Hippocampal formation (tissue), 2 donors: ENCODE measurements around the gene POC5.
A peak's percentile ranks its signal among the peaks of the same experiment; 100 is the strongest.
"Not testable (repeated sequence)": the region's sequence is repeated elsewhere in the genome, so short reads cannot be mapped to it uniquely, and the experiment has no call there.

Source experiments
- DNase-seq, 2 donors: peaks; one replicate each; lab custom pipeline; 2025; lab: John Stamatoyannopoulos, UW

Gene POC5, protein sequence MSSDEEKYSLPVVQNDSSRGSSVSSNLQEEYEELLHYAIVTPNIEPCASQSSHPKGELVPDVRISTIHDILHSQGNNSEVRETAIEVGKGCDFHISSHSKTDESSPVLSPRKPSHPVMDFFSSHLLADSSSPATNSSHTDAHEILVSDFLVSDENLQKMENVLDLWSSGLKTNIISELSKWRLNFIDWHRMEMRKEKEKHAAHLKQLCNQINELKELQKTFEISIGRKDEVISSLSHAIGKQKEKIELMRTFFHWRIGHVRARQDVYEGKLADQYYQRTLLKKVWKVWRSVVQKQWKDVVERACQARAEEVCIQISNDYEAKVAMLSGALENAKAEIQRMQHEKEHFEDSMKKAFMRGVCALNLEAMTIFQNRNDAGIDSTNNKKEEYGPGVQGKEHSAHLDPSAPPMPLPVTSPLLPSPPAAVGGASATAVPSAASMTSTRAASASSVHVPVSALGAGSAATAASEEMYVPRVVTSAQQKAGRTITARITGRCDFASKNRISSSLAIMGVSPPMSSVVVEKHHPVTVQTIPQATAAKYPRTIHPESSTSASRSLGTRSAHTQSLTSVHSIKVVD

DNA sequence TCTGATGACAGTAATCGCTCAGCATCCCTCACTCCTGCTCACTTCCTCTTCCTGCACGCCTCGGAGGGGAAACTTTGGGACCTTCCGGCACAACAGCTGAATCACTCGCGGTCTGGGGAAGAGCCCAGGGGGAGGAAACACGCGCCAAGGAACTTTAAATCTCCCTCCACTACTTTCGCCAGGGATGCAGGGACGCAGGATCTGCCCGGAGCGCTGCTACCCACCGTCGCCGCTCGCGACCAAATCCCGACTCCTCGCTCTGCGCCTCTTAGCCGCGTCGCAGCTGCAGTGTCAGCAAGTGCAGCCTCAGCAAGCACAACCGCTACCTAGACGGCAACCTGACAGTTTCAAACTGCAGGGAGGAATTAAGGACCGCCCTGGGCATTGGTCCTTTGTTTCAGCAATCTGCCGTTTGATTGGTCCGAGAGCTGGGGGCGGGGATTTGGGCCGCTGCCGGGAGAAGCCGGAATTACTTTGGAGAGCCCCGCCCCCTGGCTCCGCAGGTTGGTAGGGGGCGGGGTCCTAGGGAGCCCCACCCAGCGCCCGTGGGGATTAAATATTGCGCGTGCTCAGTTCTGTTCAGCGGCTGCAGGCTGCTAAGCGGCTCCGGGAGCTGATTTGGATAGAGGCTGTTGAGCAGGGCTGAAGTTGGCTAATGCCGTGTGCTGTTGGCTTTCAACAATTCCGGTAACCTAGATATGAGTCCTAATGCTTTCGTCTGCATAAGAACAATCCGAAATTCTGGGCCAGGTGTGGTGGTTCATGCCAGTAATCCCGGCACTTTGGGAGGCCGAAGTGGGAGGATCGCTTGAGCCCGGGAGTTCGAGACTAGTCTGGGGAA lies at the start of gene POC5:
POC5 (minus strand) TSS at position 356 of the 841 bp plus-strand sequence. CDS start 4,500 bp downstream, outside the sequence.
- peak; percentile 93 to 95 for DNase-seq

DNA sequence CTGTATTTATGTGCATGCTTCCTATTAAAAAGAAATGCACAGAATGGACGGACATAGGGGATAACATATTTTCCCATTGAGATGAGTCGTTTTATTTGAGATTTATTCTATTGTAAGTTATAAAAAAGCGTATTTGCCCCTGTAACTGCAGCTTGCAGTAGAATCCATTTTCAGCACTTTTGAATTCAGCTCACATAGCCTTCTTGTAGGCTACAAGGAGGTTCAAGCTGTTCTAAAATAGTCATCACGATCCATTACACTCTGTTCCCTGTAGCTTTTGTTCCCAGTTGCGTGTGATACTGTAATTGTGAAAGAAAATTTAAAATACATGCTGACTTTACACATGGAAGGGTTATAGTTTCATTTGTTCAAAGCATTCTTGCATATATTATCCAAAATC lies 40.9 kb upstream of the POC5 start:
- DNase-seq: no peak

DNA sequence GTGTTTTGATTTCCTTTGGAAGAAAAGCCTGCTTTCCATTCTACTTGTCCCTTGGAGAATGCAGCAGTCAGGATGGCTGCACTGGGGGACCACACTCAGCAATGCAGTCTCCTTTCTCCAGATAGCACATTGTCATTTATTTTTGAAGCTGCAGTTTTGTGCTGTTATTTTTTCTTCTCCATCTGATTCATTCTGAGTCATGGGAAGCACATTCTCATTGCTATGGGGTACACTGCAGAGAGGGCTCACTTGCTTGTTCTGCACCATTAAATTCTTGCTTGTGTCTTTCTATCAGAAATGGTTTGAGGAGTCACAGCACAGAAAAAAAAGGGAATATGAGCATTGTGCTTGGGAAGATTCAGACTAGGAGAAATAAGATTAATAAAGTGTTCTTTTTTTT lies 39.7 kb upstream of the POC5 start:
- no peak for DNase-seq

DNA sequence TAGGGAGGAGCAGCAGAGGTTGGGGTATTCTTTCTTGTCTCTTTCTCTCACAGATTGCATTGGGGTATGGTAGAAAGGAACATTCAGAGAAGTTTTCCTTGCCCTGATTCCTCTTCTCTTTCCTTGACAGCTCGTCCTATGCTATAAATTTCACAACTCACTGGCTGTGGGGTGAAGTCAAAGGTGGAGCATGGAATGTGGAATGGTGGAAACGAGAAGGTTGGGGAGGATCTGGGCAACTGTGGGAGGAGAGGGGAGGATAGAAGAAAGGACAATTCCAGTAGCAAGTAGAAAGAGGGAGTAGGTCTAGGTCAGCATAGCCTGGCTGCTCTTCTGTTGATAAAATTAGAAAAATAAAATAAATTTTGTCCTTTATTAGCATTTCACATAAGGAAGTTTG lies 39.0 kb upstream of the POC5 start:
- DNase-seq: no peak

- no peak for DNase-seq
These were observed 35.9 kb upstream of the POC5 start for GRCh38 chr5:75753182-75753581.

DNA sequence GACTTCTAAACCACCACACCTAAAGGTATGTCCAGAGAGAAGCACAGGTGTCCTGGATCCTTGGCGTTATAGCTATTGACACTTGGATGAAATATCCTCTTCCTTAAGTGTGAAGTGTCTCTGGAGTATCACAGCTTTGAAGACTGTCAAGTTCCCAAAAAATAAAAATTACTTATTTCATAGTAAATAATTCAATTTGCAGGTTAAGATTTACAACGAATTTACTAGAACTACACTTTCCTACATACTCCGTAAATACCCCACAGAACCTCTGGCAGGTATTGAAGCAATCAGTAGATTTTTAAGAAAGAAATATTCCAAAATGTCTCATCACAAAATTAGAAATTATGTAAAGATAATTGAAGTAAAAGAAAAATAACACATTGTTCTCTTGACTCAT lies 27.1 kb upstream of the POC5 start:
- DNase-seq: no peak

DNA sequence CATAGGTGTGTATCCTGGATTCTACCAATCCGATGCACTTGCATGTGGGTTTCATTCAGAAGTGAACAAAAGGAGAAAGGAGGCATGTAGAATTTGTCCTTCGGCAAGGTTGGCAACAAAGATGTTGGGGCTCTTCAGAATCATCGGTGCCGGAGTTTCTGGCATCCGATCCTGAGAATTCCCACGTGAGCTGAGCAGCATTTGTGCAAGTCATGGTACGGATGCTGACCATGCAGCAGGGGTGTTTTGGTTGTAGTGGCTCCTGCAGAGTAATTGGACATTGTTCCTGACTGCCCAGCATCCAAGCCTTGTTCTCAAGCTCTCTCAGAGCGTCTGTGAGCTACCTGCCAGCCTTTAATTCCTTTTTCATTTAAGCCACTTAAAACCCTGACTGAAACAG lies 19.0 kb upstream of the POC5 start:
- DNase-seq: peak in 1 of 2 donors; percentile 5

DNA sequence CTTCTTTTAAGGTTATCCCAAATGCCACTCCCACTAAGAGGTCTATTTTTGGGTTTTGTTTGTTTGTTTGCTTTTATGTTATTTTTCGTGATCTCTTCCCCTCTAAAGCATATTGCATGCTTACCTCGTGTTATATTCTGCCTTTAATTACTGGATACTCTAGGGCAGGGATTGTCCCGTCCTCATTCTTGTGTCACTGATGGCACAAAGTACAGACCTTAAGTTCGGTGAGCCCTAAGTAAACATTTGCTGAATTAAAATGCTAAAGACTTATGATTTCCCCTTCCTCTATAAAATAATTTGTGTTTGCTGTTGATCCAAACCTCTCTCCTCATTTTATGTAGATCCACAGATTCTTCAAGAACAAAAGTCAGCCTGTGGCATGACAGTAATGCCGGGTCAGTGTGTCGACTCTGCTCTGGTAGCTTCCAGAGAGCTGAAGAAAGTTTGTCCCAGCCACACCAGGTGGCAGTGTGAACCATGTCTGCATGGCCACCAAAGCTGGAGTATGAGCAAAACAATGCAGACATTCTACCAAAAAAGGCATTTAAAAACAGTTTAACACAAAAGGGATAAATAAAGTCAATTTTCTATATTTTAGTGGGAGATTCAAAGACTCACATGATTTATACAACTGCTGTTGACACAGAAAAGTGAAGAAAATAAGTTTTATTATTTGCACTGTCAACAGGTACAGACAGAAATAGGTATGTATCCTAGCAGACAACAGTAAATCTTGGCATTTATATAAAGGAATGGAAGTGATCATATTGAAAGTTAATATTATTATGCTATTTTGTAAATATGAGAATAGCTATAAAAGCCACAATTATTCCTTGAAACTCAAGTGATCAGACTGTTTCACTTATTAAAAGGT lies 17.9 kb upstream of the POC5 start:
- DNase-seq: peak; percentile 8 to 67

GRCh38 chr5:75733767-75734166 lies 16.5 kb upstream of the POC5 start:
- no peak for DNase-seq

- not testable (repeated sequence) for DNase-seq
These were observed 14.3 kb upstream of the POC5 start for GRCh38 chr5:75731515-75731914.

GRCh38 chr5:75729321-75729720 lies 12.1 kb upstream of the POC5 start:
- DNase-seq: peak in 1 of 2 donors; percentile 8

- no peak for DNase-seq
These were observed 10.7 kb upstream of the POC5 start for GRCh38 chr5:75727931-75728330.

GRCh38 chr5:75726224-75726623 lies 9.0 kb upstream of the POC5 start:
- not testable (repeated sequence) for DNase-seq

DNA sequence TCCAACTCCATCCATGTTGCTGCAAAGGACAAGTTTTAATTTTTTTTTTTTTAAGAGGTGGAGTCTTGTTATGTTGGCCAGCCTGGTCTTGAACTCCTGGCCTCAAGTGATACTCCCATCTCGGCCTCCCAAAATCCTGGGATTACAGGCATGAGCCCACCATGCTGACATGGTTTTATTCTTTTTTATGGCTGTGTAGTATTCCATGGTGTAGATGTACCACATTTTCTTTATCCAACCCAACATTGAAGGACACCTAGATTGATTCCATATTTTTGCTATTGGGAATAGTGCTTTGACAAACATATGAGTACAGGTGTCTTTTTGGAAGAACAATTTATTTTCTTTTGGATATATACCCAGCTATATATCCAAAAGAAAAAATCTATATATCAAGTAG lies 6.1 kb upstream of the POC5 start:
- DNase-seq: no peak

- no peak for DNase-seq
These were observed 4.3 kb upstream of the POC5 start for GRCh38 chr5:75721573-75721972.

DNA sequence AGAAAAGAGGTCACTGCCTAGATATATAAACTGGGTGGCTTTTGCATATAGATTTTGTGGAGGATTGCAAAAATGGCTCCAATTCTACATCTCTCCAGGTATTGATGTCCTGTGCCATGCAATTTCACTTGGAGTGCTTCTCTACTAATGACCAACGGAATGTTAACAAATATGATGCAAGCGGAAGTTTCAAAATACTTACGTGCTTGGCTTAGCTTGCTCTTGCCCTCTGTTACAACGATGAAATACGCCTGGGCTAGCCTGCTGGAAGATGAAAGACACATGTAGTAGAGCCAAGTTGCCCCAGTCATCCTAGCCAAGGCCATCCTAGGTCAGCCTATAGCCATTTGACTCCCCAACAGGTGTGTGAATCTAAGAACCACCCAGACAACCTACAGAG lies 3.6 kb upstream of the POC5 start:
- no peak for DNase-seq

- no peak for DNase-seq
These were observed 539 bp downstream of the POC5 start for GRCh38 chr5:75716715-75717081.

GRCh38 chr5:75712091-75712490 lies 5.1 kb downstream of the POC5 start:
- DNase-seq: no peak

DNA sequence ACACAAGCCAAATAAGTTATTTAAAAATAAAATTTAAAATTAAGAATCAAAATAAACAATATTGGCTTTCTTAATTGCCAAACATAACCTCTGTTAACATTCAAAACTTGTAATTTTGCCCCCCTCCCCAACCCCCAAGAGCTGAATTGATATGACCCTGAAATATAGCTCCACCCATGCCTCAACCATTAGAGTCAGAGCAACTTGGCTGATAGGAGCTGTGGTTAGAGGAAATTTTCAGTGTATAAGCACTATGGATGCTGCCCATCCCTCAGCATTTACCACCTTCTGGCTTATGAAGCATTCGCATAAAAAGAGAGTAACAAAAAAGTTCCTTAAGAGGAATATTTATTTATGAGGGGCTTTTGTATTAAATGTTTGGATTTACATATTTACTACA lies 6.1 kb downstream of the POC5 start:
- DNase-seq: no peak

DNA sequence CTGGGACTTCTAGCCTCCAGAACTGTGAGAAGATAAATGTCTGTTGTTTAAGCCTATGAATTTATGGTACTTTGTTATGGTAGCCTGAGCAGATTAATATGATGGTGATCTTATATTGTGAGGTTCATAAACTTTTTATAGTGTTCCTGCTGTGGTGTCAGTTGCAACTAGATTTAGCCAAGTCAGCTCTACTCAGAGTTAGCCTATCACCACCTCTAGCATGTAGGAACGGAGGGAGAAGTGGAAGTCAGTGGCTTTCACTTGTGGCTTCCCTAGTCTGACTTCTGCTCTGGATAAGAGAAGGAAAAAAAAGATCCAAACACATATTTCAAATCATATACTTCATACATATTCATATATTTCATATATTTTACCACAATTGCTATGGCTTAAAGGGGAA lies 6.6 kb downstream of the POC5 start:
- DNase-seq: no peak

GRCh38 chr5:75707911-75708509 lies 9.2 kb downstream of the POC5 start:
- no peak for DNase-seq
